Neural cell (in vitro differentiated cells): ENCODE measurements around the gene MFAP2. TPM values are rescaled to one million over a fixed set of nuclear protein-coding genes. Genes with fewer than 3 reads are reported as not detected.

Experiments
- H2AFZ ChIP-seq: fragments of 200-600, 300-800 bp; sonication (generic), shearing (Covaris generic); 2 replicates; pipeline ENCODE4 v1.6.0; 2014; ENCODE audit warnings: low read depth, mild to moderate bottlenecking, antibody characterized with exemption, low read length, moderate library complexity
- H3F3A ChIP-seq: fragments of 200-600 bp; shearing (Covaris generic); 2 replicates; pipeline ENCODE4 v1.6.1; 2016; ENCODE audit warnings: mild to moderate bottlenecking, moderate library complexity, mixed read lengths, antibody characterized with exemption, low read length; ENCODE audit not compliant: insufficient read depth, poor library complexity, severe bottlenecking
- H3K27ac ChIP-seq: fragments of 200-600, 300-800 bp; sonication (generic), shearing (Covaris generic); 2 replicates; pipeline ENCODE4 v1.5.1; 2014; ENCODE audit warnings: mild to moderate bottlenecking, low read length, moderate library complexity
- H3K27me3 ChIP-seq: fragments of 300-800, 200-600 bp; sonication (generic), shearing (Covaris generic); 2 replicates; pipeline ENCODE4 v1.6.0; 2014; ENCODE audit warnings: mild to moderate bottlenecking, low read depth, low read length, moderate library complexity; ENCODE audit not compliant: insufficient read depth
- H3K36me3 ChIP-seq: fragments of 300-800, 200-600 bp; sonication (generic), shearing (Covaris generic); 2 replicates; pipeline ENCODE4 v1.5.1; 2014; ENCODE audit warnings: mild to moderate bottlenecking, antibody characterized with exemption, low read length, moderate library complexity; ENCODE audit not compliant: insufficient read depth
- H3K4me2 ChIP-seq: fragments of 300-800, 200-600 bp; sonication (generic), shearing (Covaris generic); 2 replicates; pipeline ENCODE4 v1.6.0; 2014; ENCODE audit warnings: mild to moderate bottlenecking, low read length
- H3K4me3 ChIP-seq: fragments of 300-800, 200-600 bp; sonication (generic), shearing (Covaris generic); 2 replicates; pipeline ENCODE4 v1.5.1; 2014; ENCODE audit warnings: mild to moderate bottlenecking, low read length, moderate library complexity
- H3K79me2 ChIP-seq: fragments of 200-600 bp; shearing (Covaris generic); replicated peaks from 2 replicates; pipeline ENCODE4 v1.6.0; 2014; ENCODE audit warnings: mild to moderate bottlenecking, low read length, moderate library complexity; ENCODE audit not compliant: insufficient read depth
- H3K9ac ChIP-seq: fragments of 300-800, 200-600 bp; sonication (generic), shearing (Covaris generic); 2 replicates; pipeline ENCODE4 v1.6.1; 2016; ENCODE audit warnings: mild to moderate bottlenecking, low read length, mixed read lengths
- H3K9me2 ChIP-seq: fragments of 200-600 bp; shearing (Covaris generic); 2 replicates; pipeline ENCODE4 v1.6.1; 2016; ENCODE audit warnings: mild to moderate bottlenecking, low read length, mixed read lengths; ENCODE audit not compliant: insufficient read depth
- H3K9me3 ChIP-seq: fragments of 200-600, 300-800 bp; sonication (generic), shearing (Covaris generic); 2 replicates; pipeline ENCODE4 v1.6.1; 2016; ENCODE audit warnings: mild to moderate bottlenecking, mixed run types, low read length, moderate library complexity, mixed read lengths
- H4K20me1 ChIP-seq: fragments of 200-600 bp; shearing (Covaris generic); 2 replicates; pipeline ENCODE4 v1.6.1; 2016; ENCODE audit warnings: mild to moderate bottlenecking, mixed run types; ENCODE audit not compliant: insufficient read depth
- EP300 ChIP-seq: fragments of 450-650 bp; conservative IDR thresholded peaks from 2 replicates; pipeline ENCODE4 v1.6.1; 2014; ENCODE audit warnings: antibody characterized with exemption, mild to moderate bottlenecking, moderate library complexity; ENCODE audit not compliant: poor library complexity, severe bottlenecking
- EZH2 ChIP-seq: fragments of 200-600, 300-800 bp; shearing (Covaris generic), sonication (generic); IDR thresholded peaks from 2 replicates; pipeline ENCODE4 v1.6.1; 2014; ENCODE audit warnings: antibody characterized with exemption, low read length, borderline replicate concordance, mild to moderate bottlenecking; ENCODE audit not compliant: insufficient read depth, poor library complexity, severe bottlenecking
- MXI1 ChIP-seq: fragments of 450-650 bp; conservative IDR thresholded peaks from 2 replicates; pipeline ENCODE4 v1.6.1; 2014; ENCODE audit warnings: antibody characterized with exemption, mild to moderate bottlenecking; ENCODE audit not compliant: poor library complexity, severe bottlenecking
- POLR2AphosphoS5 ChIP-seq: IDR thresholded peaks from 2 replicates; pipeline ENCODE4 v1.6.1; 2012
- RAD21 ChIP-seq: fragments of 450-650 bp; conservative IDR thresholded peaks from 2 replicates; pipeline ENCODE4 v1.6.1; 2014; ENCODE audit warnings: antibody characterized with exemption, mild to moderate bottlenecking, moderate library complexity
- SMC3 ChIP-seq: fragments of 450-650 bp; conservative IDR thresholded peaks from 2 replicates; pipeline ENCODE4 v1.6.1; 2014; ENCODE audit warnings: antibody characterized with exemption, mild to moderate bottlenecking, moderate library complexity; ENCODE audit not compliant: poor library complexity
- TAF1 ChIP-seq: IDR thresholded peaks from 2 replicates; pipeline ENCODE4 v1.6.1; 2012; ENCODE audit warnings: low read depth
- polyA plus RNA-seq: library from polyadenylated mRNA; depleted of rRNA; stranded (reverse); fragments of >200 nt; gene quantifications from 2 replicates; pipeline ENCODE4 v1.2.3, GENCODE V29; 2014
- TF ChIP-seq, protein P1 (sequence below): fragments of 450-650 bp; IDR thresholded peaks from 2 replicates; pipeline ENCODE4 v1.5.1; 2014; ENCODE audit warnings: antibody characterized with exemption, mild to moderate bottlenecking, moderate library complexity; ENCODE audit not compliant: poor library complexity, severe bottlenecking
- TF ChIP-seq, protein P2 (sequence below): IDR thresholded peaks from 2 replicates; pipeline ENCODE4 v1.6.1; 2012; ENCODE audit warnings: borderline replicate concordance

Gene MFAP2
- polyA plus RNA-seq, 1 donor from 2014 or later, result 68.4 TPM

DNA sequence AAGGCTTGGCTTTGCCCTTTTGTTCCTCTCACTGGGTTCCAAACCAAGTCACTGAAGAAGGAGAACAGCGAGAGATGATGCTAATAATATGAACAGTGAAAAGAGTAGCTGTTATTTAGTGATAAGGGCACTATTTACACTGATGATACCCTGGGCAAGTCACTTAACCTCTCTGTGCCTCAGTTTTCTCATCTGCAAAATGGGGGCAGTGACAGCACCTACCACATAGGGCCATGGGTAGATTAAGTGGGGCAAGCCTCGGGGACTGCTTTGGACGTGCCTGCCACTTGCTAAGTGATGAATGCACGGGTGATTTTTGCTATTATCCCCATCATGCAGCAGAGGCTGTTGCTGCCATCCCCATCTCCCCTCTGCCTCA is 22.1 kb upstream of the MFAP2 start:
- TF ChIP-seq POLR2AphosphoS5, result no peak

DNA sequence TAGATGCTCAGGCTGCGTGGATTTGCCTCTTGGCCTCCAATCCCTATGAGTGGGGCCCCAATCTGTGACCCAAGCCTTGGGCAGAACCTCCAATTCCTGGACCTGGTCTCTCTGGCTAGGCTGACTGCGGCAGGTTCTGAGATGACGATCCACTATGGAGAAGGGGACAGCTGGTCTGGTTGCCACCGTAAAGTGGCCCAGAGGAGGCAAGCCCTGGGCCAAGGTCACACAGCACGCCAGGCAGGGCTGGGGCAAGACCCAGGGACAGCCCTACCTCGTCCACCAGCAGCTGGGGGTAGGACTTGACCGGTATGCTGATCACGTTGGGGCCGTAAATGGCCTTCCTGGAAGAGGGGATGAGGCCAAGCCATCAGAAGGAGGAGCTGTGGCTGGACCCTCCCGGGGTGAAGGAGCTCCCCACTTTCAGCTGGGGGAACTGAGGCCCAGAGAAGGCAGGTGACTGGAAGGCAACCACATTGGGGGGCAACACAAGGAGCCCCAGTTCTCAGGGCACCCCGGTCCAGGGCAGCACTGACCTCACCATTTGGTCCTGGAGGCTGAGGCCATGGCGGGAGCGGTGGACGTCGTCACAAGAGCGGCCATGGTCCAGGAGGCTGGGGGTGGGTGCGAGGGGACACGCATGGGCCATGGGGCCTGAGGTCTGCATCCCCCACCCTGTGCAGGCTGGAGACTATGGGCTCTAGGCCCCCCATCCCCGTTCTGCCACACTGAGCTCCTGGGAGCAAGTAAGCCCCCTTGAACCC is 21.5 kb upstream of the MFAP2 start:
- TF ChIP-seq EZH2 (no peak), POLR2AphosphoS5 (no peak), SMC3 (no peak), RAD21 (no peak), EP300 (no peak), MXI1 (no peak), TAF1 (no peak)
- TF ChIP-seq, protein P1, sequence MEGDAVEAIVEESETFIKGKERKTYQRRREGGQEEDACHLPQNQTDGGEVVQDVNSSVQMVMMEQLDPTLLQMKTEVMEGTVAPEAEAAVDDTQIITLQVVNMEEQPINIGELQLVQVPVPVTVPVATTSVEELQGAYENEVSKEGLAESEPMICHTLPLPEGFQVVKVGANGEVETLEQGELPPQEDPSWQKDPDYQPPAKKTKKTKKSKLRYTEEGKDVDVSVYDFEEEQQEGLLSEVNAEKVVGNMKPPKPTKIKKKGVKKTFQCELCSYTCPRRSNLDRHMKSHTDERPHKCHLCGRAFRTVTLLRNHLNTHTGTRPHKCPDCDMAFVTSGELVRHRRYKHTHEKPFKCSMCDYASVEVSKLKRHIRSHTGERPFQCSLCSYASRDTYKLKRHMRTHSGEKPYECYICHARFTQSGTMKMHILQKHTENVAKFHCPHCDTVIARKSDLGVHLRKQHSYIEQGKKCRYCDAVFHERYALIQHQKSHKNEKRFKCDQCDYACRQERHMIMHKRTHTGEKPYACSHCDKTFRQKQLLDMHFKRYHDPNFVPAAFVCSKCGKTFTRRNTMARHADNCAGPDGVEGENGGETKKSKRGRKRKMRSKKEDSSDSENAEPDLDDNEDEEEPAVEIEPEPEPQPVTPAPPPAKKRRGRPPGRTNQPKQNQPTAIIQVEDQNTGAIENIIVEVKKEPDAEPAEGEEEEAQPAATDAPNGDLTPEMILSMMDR, result no peak
- TF ChIP-seq, protein P2, sequence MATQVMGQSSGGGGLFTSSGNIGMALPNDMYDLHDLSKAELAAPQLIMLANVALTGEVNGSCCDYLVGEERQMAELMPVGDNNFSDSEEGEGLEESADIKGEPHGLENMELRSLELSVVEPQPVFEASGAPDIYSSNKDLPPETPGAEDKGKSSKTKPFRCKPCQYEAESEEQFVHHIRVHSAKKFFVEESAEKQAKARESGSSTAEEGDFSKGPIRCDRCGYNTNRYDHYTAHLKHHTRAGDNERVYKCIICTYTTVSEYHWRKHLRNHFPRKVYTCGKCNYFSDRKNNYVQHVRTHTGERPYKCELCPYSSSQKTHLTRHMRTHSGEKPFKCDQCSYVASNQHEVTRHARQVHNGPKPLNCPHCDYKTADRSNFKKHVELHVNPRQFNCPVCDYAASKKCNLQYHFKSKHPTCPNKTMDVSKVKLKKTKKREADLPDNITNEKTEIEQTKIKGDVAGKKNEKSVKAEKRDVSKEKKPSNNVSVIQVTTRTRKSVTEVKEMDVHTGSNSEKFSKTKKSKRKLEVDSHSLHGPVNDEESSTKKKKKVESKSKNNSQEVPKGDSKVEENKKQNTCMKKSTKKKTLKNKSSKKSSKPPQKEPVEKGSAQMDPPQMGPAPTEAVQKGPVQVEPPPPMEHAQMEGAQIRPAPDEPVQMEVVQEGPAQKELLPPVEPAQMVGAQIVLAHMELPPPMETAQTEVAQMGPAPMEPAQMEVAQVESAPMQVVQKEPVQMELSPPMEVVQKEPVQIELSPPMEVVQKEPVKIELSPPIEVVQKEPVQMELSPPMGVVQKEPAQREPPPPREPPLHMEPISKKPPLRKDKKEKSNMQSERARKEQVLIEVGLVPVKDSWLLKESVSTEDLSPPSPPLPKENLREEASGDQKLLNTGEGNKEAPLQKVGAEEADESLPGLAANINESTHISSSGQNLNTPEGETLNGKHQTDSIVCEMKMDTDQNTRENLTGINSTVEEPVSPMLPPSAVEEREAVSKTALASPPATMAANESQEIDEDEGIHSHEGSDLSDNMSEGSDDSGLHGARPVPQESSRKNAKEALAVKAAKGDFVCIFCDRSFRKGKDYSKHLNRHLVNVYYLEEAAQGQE, result no peak
- no peak overlapping the region for H3K4me3 ChIP-seq
- H3K9ac ChIP-seq, result no peak overlapping the region
- H3F3A ChIP-seq, result no peaks in the 10 kb centered on the region
- H3K4me2 ChIP-seq, result no peak overlapping the region
- no peaks in the 10 kb centered on the region for H3K9me3 ChIP-seq
- no peaks in the 10 kb centered on the region for H3K9me2 ChIP-seq
- no peak overlapping the region for H2AFZ ChIP-seq
- no peaks in the 10 kb centered on the region for H3K79me2 ChIP-seq
- no peaks in the 10 kb centered on the region for H3K36me3 ChIP-seq
- H3K27ac ChIP-seq, result no peak overlapping the region
- no peaks in the 10 kb centered on the region for H3K27me3 ChIP-seq
- no peaks in the 10 kb centered on the region for H4K20me1 ChIP-seq

More for the DNA sequence above, 22.1 kb upstream of the MFAP2 start:
- H3K36me3 ChIP-seq, result no peaks in the 10 kb centered on the region
- no peaks in the 10 kb centered on the region for H3K9me2 ChIP-seq
- H3K9ac ChIP-seq, result no peak overlapping the region
- no peaks in the 10 kb centered on the region for H3F3A ChIP-seq
- H3K4me2 ChIP-seq, result no peak overlapping the region
- H3K79me2 ChIP-seq, result no peaks in the 10 kb centered on the region
- H4K20me1 ChIP-seq, result no peaks in the 10 kb centered on the region
- no peaks in the 10 kb centered on the region for H3K9me3 ChIP-seq
- H3K27ac ChIP-seq, result no peak overlapping the region
- no peak overlapping the region for H3K4me3 ChIP-seq
- no peak overlapping the region for H2AFZ ChIP-seq
- no peaks in the 10 kb centered on the region for H3K27me3 ChIP-seq

DNA sequence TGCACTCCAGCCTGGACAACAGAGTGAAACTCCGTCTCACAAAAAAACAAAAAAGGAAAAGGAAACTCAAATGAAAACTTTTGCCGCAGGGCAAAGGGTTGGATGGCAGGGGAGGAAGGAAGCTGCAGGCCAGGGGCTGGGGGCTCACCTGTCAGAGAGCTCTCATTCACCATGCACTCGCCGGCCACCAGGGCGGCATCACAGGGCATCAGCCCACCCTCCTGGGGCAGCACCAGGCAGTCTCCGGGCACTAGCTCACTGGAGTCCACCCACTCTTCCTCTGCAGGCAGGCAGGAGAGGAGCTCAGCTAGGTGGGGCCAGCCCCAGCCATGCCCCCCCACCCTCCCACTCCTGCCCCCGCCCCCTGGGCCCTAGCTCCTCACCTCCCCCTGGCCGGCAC is 19.4 kb upstream of the MFAP2 start:
- Histone ChIP-seq H3K79me2 (no peaks in the 10 kb centered on the region), H3K4me3 (no peak overlapping the region), H3K9me3 (no peaks in the 10 kb centered on the region), H3K36me3 (no peaks in the 10 kb centered on the region), H2AFZ (no peak overlapping the region), H3K4me2 (no peak overlapping the region), H4K20me1 (no peaks in the 10 kb centered on the region), H3K9me2 (no peaks in the 10 kb centered on the region), H3F3A (no peaks in the 10 kb centered on the region), H3K9ac (no peak overlapping the region), H3K27ac (no peak overlapping the region), H3K27me3 (no peaks in the 10 kb centered on the region)
- TF ChIP-seq, protein P2, result no peak
- TF ChIP-seq EP300 (no peak), POLR2AphosphoS5 (no peak), RAD21 (no peak), TAF1 (no peak), MXI1 (no peak), SMC3 (no peak), EZH2 (no peak)
- TF ChIP-seq, protein P1, result no peak
